Astrocyte (in vitro differentiated cells and primary cell): ENCODE measurements around the gene SLC2A8. TPM values are rescaled to one million over a fixed set of nuclear protein-coding genes. Genes with fewer than 3 reads are reported as not detected.

Experiments used
- DNase-seq: peaks from one replicate; pipeline ENCODE4 v3.0.0-alpha.2; 2010; ENCODE audit warnings: low read depth
- FAIRE-seq: peaks from 2 replicates; lab custom pipeline; 2011; peaks lifted over from hg19 to GRCh38; lab: Jason Lieb, UNC
- H2AFZ ChIP-seq: 2 replicates; pipeline ENCODE4 v1.6.0; 2012; ENCODE audit warnings: low read depth, low read length, inconsistent platforms
- H3K27ac ChIP-seq: 2 replicates; pipeline ENCODE4 v1.5.1; 2011; ENCODE audit warnings: low read depth, low read length, inconsistent platforms
- H3K27me3 ChIP-seq: 2 replicates; pipeline ENCODE4 v1.6.0; 2011; ENCODE audit warnings: low read length, inconsistent platforms; ENCODE audit not compliant: insufficient read depth
- H3K36me3 ChIP-seq: 2 replicates; pipeline ENCODE4 v1.5.1; 2011; ENCODE audit warnings: low read length, inconsistent platforms; ENCODE audit not compliant: insufficient read depth
- H3K4me1 ChIP-seq: 2 replicates; pipeline ENCODE4 v1.5.1; 2011; ENCODE audit warnings: low read length, inconsistent platforms; ENCODE audit not compliant: insufficient read depth
- H3K4me2 ChIP-seq: 2 replicates; pipeline ENCODE4 v1.6.0; 2012; ENCODE audit warnings: low read length, inconsistent platforms
- H3K4me3 ChIP-seq: 2 replicates; pipeline ENCODE4 v1.5.1; 2011; ENCODE audit warnings: low read depth, mild to moderate bottlenecking, low read length, inconsistent platforms; ENCODE audit not compliant: insufficient read depth
- H3K79me2 ChIP-seq: 2 replicates; pipeline ENCODE4 v1.6.0; 2012; ENCODE audit warnings: mild to moderate bottlenecking, low read length, inconsistent platforms; ENCODE audit not compliant: insufficient read depth
- H3K9ac ChIP-seq: 2 replicates; pipeline ENCODE4 v1.6.0; 2012; ENCODE audit warnings: mild to moderate bottlenecking, low read length, inconsistent platforms
- H3K9me3 ChIP-seq: 2 replicates; pipeline ENCODE4 v1.5.1; 2012; ENCODE audit warnings: low read depth, mild to moderate bottlenecking, low read length, inconsistent platforms; ENCODE audit not compliant: insufficient read depth
- H4K20me1 ChIP-seq: 2 replicates; pipeline ENCODE4 v1.6.0; 2012; ENCODE audit warnings: low read length, inconsistent platforms; ENCODE audit not compliant: insufficient read depth
- H3K27ac Mint-ChIP-seq: one replicate; pipeline ENCODE4 v1.8.0; 2021; ENCODE audit warnings: mild to moderate bottlenecking, mixed read lengths; ENCODE audit not compliant: unreplicated experiment
- H3K27me3 Mint-ChIP-seq: one replicate; pipeline ENCODE4 v1.8.0; 2021; ENCODE audit warnings: low read depth, mixed read lengths; ENCODE audit not compliant: unreplicated experiment
- H3K36me3 Mint-ChIP-seq: one replicate; pipeline ENCODE4 v1.8.0; 2021; ENCODE audit warnings: low read depth, mixed read lengths; ENCODE audit not compliant: unreplicated experiment
- H3K4me1 Mint-ChIP-seq: one replicate; pipeline ENCODE4 v1.8.0; 2021; ENCODE audit warnings: low read depth, mixed read lengths; ENCODE audit not compliant: unreplicated experiment
- H3K4me3 Mint-ChIP-seq: one replicate; pipeline ENCODE4 v1.8.0; 2021; ENCODE audit warnings: mild to moderate bottlenecking, moderate library complexity, mixed read lengths; ENCODE audit not compliant: unreplicated experiment
- H3K9me3 Mint-ChIP-seq: one replicate; pipeline ENCODE4 v1.8.0; 2021; ENCODE audit warnings: mild to moderate bottlenecking, mixed read lengths; ENCODE audit not compliant: unreplicated experiment
- CTCF ChIP-seq: IDR thresholded peaks from 2 replicates; pipeline ENCODE4 v1.5.1; 2011; ENCODE audit warnings: low read depth, mild to moderate bottlenecking, inconsistent platforms, low read length, moderate library complexity; ENCODE audit not compliant: insufficient read depth
- EZH2 ChIP-seq: IDR thresholded peaks from 2 replicates; pipeline ENCODE4 v1.6.1; 2012; ENCODE audit warnings: mild to moderate bottlenecking, low read length, inconsistent platforms; ENCODE audit not compliant: insufficient read depth
- total RNA-seq: library from RNA; stranded (reverse); gene quantifications from 2 replicates; pipeline ENCODE4 v1.2.1, GENCODE V29; 2021

SLC2A8 gene
- total RNA-seq, 1 donor from 2014 or later = 18.8 TPM

- H2AFZ ChIP-seq = no peak overlapping the region
- H3K27me3 ChIP-seq = peaks cover 7% of the 10 kb centered on the region
- no peaks in the 10 kb centered on the region for H3K79me2 ChIP-seq
- no peak overlapping the region for H3K27ac ChIP-seq
- no peaks in the 10 kb centered on the region for H4K20me1 ChIP-seq
- no peak overlapping the region for H3K27ac Mint-ChIP-seq
- no peak overlapping the region for H3K9ac ChIP-seq
- H3K36me3 ChIP-seq = no peaks in the 10 kb centered on the region
- peaks cover 19% of the 10 kb centered on the region for H3K36me3 Mint-ChIP-seq
- DNase-seq = no peak
- H3K9me3 ChIP-seq = no peaks in the 10 kb centered on the region
- no peak for TF ChIP-seq EZH2
- no peak for TF ChIP-seq CTCF
- H3K9me3 Mint-ChIP-seq = no peaks in the 10 kb centered on the region
- peaks cover 3% of the 10 kb centered on the region for H3K4me1 Mint-ChIP-seq
- no peak overlapping the region for H3K4me3 ChIP-seq
- H3K27me3 Mint-ChIP-seq = peaks cover 40% of the 10 kb centered on the region
- no peak overlapping the region for H3K4me2 ChIP-seq
- no peaks in the 10 kb centered on the region for H3K4me1 ChIP-seq
- no peak overlapping the region for H3K4me3 Mint-ChIP-seq
- no peak for FAIRE-seq
These were observed 30.4 kb upstream of the SLC2A8 start for GRCh38 chr9:127366594-127366993.

GRCh38 chr9:127368852-127369402 is 28.0 kb upstream of the SLC2A8 start:
- H3K4me3 Mint-ChIP-seq = no peak overlapping the region
- Histone ChIP-seq H3K4me2 (no peak overlapping the region), H3K9ac (no peak overlapping the region), H4K20me1 (no peaks in the 10 kb centered on the region), H3K79me2 (no peaks in the 10 kb centered on the region), H3K4me1 (no peaks in the 10 kb centered on the region), H3K9me3 (no peaks in the 10 kb centered on the region), H2AFZ (no peak overlapping the region), H3K36me3 (no peaks in the 10 kb centered on the region), H3K4me3 (no peak overlapping the region), H3K27ac (no peak overlapping the region), H3K27me3 (peaks cover 11% of the 10 kb centered on the region)
- H3K27me3 Mint-ChIP-seq = peaks cover 28% of the 10 kb centered on the region
- peaks cover 17% of the 10 kb centered on the region for H3K36me3 Mint-ChIP-seq
- H3K9me3 Mint-ChIP-seq = no peaks in the 10 kb centered on the region
- DNase-seq (no peak), FAIRE-seq (no peak)
- no peaks in the 10 kb centered on the region for H3K4me1 Mint-ChIP-seq
- TF ChIP-seq EZH2 = no peak
- no peak for TF ChIP-seq CTCF
- H3K27ac Mint-ChIP-seq = no peak overlapping the region

GRCh38 chr9:127369428-127369827 is 27.5 kb upstream of the SLC2A8 start:
- Mint-ChIP-seq H3K36me3 (peaks cover 15% of the 10 kb centered on the region), H3K27me3 (peaks cover 25% of the 10 kb centered on the region), H3K4me1 (no peaks in the 10 kb centered on the region), H3K27ac (no peak overlapping the region), H3K4me3 (peak overlapping the region; percentile 28), H3K9me3 (no peaks in the 10 kb centered on the region)
- DNase-seq = no peak
- Histone ChIP-seq H3K9ac (no peak overlapping the region), H4K20me1 (no peaks in the 10 kb centered on the region), H3K4me3 (no peak overlapping the region), H3K36me3 (no peaks in the 10 kb centered on the region), H3K4me2 (no peak overlapping the region), H3K27me3 (peaks cover 11% of the 10 kb centered on the region), H3K4me1 (no peaks in the 10 kb centered on the region), H3K9me3 (no peaks in the 10 kb centered on the region), H2AFZ (no peak overlapping the region), H3K79me2 (no peaks in the 10 kb centered on the region), H3K27ac (no peak overlapping the region)
- no peak for FAIRE-seq
- TF ChIP-seq CTCF = no peak
- no peak for TF ChIP-seq EZH2
